ENCODE measurements around the gene HNRNPU.

DNA sequence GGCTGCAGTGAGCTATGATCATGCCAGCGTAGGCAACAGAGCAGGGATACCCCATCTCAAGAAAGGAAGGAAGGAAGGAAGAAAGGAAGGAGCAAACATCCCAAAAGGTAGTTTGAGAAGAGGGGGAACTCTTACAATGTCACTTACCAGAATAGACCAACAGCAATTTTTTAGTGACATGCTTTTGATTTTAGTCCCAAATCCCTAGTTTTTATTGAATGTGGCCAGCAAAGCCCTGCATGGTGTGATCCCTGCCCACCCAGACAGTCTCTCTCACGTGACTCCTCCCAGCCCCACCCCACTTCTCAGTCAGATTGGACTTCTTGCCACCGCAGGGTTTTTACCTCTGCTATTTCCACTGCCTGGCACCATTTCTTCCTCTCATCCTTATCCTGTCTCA is 39.8 kb upstream of the HNRNPU start:
- TF ChIP-seq, protein P1, sequence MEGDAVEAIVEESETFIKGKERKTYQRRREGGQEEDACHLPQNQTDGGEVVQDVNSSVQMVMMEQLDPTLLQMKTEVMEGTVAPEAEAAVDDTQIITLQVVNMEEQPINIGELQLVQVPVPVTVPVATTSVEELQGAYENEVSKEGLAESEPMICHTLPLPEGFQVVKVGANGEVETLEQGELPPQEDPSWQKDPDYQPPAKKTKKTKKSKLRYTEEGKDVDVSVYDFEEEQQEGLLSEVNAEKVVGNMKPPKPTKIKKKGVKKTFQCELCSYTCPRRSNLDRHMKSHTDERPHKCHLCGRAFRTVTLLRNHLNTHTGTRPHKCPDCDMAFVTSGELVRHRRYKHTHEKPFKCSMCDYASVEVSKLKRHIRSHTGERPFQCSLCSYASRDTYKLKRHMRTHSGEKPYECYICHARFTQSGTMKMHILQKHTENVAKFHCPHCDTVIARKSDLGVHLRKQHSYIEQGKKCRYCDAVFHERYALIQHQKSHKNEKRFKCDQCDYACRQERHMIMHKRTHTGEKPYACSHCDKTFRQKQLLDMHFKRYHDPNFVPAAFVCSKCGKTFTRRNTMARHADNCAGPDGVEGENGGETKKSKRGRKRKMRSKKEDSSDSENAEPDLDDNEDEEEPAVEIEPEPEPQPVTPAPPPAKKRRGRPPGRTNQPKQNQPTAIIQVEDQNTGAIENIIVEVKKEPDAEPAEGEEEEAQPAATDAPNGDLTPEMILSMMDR (IDR thresholded peaks at IDR 0.05; ENCODE audit: low read length): no peak
- no peak for TF ChIP-seq EZH2 (IDR thresholded peaks at IDR 0.05; ENCODE audit: borderline replicate concordance, low read length)

Data from OCI-LY1 (cell line).